Astrocyte (in vitro differentiated cells and primary cell): ENCODE results near the gene SLC38A1.
"Not testable (repeated sequence)": the region's sequence is repeated elsewhere in the genome, so short reads cannot be mapped to it uniquely, and the experiment has no call there.

Source experiments
- CTCF ChIP-seq: IDR thresholded peaks from 2 replicates; pipeline ENCODE4 v1.5.1; 2011; ENCODE audit warnings: low read depth, mild to moderate bottlenecking, inconsistent platforms, low read length, moderate library complexity; ENCODE audit not compliant: insufficient read depth
- EZH2 ChIP-seq: IDR thresholded peaks from 2 replicates; pipeline ENCODE4 v1.6.1; 2012; ENCODE audit warnings: mild to moderate bottlenecking, low read length, inconsistent platforms; ENCODE audit not compliant: insufficient read depth

GRCh38 chr12:46162549-46163076, 106.2 kb downstream of the SLC38A1 start:
- not testable (repeated sequence) for TF ChIP-seq CTCF, EZH2
